ENCODE results near the gene NLGN1.

DNA sequence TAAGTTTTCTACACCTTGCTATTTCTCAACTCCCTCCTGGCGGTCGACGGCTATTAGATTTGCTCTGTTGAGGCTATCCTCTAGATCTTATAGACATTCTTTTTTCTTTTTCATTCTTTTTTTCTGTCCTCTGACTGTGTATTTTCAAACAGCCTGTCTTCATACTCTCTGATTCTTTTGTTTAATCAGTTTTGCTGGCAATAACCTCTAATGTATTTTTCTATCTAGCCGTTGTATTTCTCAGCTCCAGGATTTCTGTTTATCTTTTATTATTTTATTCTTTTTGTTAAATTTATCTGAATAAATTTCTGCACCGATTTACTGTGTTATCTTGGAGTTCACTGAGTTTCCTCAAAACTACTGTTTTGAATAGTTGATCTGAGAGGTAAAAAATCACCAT, 31.5 kb downstream of the NLGN1 start:
- TF ChIP-seq, protein P1, sequence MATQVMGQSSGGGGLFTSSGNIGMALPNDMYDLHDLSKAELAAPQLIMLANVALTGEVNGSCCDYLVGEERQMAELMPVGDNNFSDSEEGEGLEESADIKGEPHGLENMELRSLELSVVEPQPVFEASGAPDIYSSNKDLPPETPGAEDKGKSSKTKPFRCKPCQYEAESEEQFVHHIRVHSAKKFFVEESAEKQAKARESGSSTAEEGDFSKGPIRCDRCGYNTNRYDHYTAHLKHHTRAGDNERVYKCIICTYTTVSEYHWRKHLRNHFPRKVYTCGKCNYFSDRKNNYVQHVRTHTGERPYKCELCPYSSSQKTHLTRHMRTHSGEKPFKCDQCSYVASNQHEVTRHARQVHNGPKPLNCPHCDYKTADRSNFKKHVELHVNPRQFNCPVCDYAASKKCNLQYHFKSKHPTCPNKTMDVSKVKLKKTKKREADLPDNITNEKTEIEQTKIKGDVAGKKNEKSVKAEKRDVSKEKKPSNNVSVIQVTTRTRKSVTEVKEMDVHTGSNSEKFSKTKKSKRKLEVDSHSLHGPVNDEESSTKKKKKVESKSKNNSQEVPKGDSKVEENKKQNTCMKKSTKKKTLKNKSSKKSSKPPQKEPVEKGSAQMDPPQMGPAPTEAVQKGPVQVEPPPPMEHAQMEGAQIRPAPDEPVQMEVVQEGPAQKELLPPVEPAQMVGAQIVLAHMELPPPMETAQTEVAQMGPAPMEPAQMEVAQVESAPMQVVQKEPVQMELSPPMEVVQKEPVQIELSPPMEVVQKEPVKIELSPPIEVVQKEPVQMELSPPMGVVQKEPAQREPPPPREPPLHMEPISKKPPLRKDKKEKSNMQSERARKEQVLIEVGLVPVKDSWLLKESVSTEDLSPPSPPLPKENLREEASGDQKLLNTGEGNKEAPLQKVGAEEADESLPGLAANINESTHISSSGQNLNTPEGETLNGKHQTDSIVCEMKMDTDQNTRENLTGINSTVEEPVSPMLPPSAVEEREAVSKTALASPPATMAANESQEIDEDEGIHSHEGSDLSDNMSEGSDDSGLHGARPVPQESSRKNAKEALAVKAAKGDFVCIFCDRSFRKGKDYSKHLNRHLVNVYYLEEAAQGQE (IDR thresholded peaks at IDR 0.05), result no peak
- TF ChIP-seq MAZ (IDR thresholded peaks at IDR 0.05; ENCODE audit: borderline replicate concordance, low read depth, low read length), result no peak
- TF ChIP-seq, protein P2, sequence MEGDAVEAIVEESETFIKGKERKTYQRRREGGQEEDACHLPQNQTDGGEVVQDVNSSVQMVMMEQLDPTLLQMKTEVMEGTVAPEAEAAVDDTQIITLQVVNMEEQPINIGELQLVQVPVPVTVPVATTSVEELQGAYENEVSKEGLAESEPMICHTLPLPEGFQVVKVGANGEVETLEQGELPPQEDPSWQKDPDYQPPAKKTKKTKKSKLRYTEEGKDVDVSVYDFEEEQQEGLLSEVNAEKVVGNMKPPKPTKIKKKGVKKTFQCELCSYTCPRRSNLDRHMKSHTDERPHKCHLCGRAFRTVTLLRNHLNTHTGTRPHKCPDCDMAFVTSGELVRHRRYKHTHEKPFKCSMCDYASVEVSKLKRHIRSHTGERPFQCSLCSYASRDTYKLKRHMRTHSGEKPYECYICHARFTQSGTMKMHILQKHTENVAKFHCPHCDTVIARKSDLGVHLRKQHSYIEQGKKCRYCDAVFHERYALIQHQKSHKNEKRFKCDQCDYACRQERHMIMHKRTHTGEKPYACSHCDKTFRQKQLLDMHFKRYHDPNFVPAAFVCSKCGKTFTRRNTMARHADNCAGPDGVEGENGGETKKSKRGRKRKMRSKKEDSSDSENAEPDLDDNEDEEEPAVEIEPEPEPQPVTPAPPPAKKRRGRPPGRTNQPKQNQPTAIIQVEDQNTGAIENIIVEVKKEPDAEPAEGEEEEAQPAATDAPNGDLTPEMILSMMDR (IDR thresholded peaks at IDR 0.05), result no peak
- TF ChIP-seq HDAC2 (IDR thresholded peaks at IDR 0.05), result no peak
- TF ChIP-seq POLR2A (IDR thresholded peaks at IDR 0.05; ENCODE audit: low read length), result no peak
- TF ChIP-seq, protein P3, sequence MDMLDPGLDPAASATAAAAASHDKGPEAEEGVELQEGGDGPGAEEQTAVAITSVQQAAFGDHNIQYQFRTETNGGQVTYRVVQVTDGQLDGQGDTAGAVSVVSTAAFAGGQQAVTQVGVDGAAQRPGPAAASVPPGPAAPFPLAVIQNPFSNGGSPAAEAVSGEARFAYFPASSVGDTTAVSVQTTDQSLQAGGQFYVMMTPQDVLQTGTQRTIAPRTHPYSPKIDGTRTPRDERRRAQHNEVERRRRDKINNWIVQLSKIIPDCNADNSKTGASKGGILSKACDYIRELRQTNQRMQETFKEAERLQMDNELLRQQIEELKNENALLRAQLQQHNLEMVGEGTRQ (IDR thresholded peaks at IDR 0.05), result no peak
- no peak for TF ChIP-seq EP300 (IDR thresholded peaks at IDR 0.05)
- TF ChIP-seq CEBPB (IDR thresholded peaks at IDR 0.05), result no peak
- TF ChIP-seq JUN (IDR thresholded peaks at IDR 0.05), result no peak
- no peak for TF ChIP-seq MYC (IDR thresholded peaks at IDR 0.05; ENCODE audit: borderline replicate concordance, low read length)
- TF ChIP-seq KDM5A (IDR thresholded peaks at IDR 0.05), result no peak
- no peak for TF ChIP-seq RFX5 (IDR thresholded peaks at IDR 0.05)
